Mesendoderm (in vitro differentiated cells): ENCODE measurements around the gene ZNFX1.

Source experiments
- DNase-seq: peaks from one replicate; pipeline ENCODE4 v3.0.0; 2013
- H2AK5ac ChIP-seq: 2 replicates; pipeline ENCODE4 v1.6.1; 2013; ENCODE audit warnings: low read length, inconsistent platforms
- H2BK120ac ChIP-seq: 2 replicates; pipeline ENCODE4 v1.6.1; 2013; ENCODE audit warnings: low read depth, mild to moderate bottlenecking, low read length, moderate library complexity, mixed read lengths
- H2BK15ac ChIP-seq: replicated peaks from 2 replicates; pipeline ENCODE4 v1.6.1; 2013; ENCODE audit warnings: low read depth, mild to moderate bottlenecking, moderate library complexity
- H2BK5ac ChIP-seq: 2 replicates; pipeline ENCODE4 v1.6.1; 2013; ENCODE audit warnings: low read length, inconsistent platforms
- H3K18ac ChIP-seq: 2 replicates; pipeline ENCODE4 v1.6.1; 2013; ENCODE audit warnings: mild to moderate bottlenecking, low read length, mixed read lengths
- H3K23ac ChIP-seq: one replicate; pipeline ENCODE4 v1.6.1; 2013; ENCODE audit warnings: low read length
- H3K27ac ChIP-seq: 2 replicates; pipeline ENCODE4 v1.5.1; 2013; ENCODE audit warnings: low read depth, mild to moderate bottlenecking, inconsistent platforms, low read length, moderate library complexity
- H3K27me3 ChIP-seq: 2 replicates; pipeline ENCODE4 v1.6.1; 2013; ENCODE audit warnings: low read length, control low read depth, mild to moderate bottlenecking, inconsistent platforms; ENCODE audit not compliant: insufficient read depth, poor library complexity
- H3K36me3 ChIP-seq: 2 replicates; pipeline ENCODE4 v1.6.1; 2013; ENCODE audit warnings: low read length, inconsistent platforms; ENCODE audit not compliant: control insufficient read depth, insufficient read depth
- H3K4ac ChIP-seq: one replicate; pipeline ENCODE4 v1.6.1; 2013; ENCODE audit warnings: low read depth, mild to moderate bottlenecking, low read length, moderate library complexity
- H3K4me1 ChIP-seq: 2 replicates; pipeline ENCODE4 v1.6.1; 2013; ENCODE audit warnings: low read depth, low read length, inconsistent platforms; ENCODE audit not compliant: control insufficient read depth
- H3K4me2 ChIP-seq: 2 replicates; pipeline ENCODE4 v1.6.1; 2013; ENCODE audit warnings: low read length
- H3K4me3 ChIP-seq: 2 replicates; pipeline ENCODE4 v1.5.1; 2013; ENCODE audit warnings: mild to moderate bottlenecking, low read length
- H3K56ac ChIP-seq: one replicate; pipeline ENCODE4 v1.6.1; 2013; ENCODE audit warnings: low read length
- H3K79me1 ChIP-seq: 2 replicates; pipeline ENCODE4 v1.6.1; 2013; ENCODE audit warnings: low read length, inconsistent platforms
- H3K79me2 ChIP-seq: 2 replicates; pipeline ENCODE4 v1.6.1; 2013; ENCODE audit warnings: mild to moderate bottlenecking, low read length; ENCODE audit not compliant: control insufficient read depth, insufficient read depth
- H3K9ac ChIP-seq: 2 replicates; pipeline ENCODE4 v1.6.1; 2013; ENCODE audit warnings: low read length, inconsistent platforms
- H4K5ac ChIP-seq: one replicate; pipeline ENCODE4 v1.6.1; 2013; ENCODE audit warnings: low read length
- H4K8ac ChIP-seq: one replicate; pipeline ENCODE4 v1.6.1; 2013; ENCODE audit warnings: low read depth, mild to moderate bottlenecking, control low read depth, low read length, moderate library complexity
- WGBS: extraction: QIAGEN DNeasy Blood & Tissue Kit; methylation state at CpG from one replicate; pipeline ENCODE4 v1.1.7; 2013; ENCODE audit warnings: low lambda C conversion rate, missing lambda C conversion rate; ENCODE audit not compliant: insufficient coverage; ENCODE audit errors: extremely low coverage; 5-methylcytosine and 5-hydroxymethylcytosine counted together

Gene ZNFX1

DNA sequence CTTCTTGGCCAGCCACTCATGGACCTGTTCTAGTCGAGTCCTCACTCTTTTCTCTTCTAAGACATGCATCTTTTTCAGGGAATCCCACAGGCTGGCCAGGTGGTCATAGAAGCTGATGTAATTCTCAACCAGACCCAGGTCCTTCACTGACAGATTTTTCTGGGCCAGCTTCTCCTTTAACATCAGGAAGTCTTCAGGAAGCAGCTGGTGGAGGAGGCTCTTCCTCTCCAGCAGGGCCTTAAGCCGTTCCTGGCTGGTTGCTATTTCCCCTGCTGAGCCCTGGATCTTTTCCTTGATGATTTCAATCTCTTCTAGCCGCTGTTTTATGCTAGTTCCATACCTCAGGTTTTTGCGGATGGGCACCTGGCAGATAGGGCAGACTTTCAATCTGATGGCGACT, 30.1 kb downstream of the ZNFX1 start:
- Histone ChIP-seq H4K5ac (no peak overlapping the region), H3K4me1 (no peaks in the 10 kb centered on the region), H3K27ac (no peak overlapping the region), H3K56ac (no peak overlapping the region), H3K27me3 (no peaks in the 10 kb centered on the region), H3K36me3 (peaks cover 16% of the 10 kb centered on the region), H3K79me2 (no peaks in the 10 kb centered on the region), H2BK120ac (no peak overlapping the region), H3K23ac (no peak overlapping the region), H2BK15ac (no peak overlapping the region), H2AK5ac (no peak overlapping the region), H4K8ac (no peak overlapping the region), H3K79me1 (no peaks in the 10 kb centered on the region), H3K4me3 (no peak overlapping the region), H3K4me2 (no peak overlapping the region), H3K18ac (no peak overlapping the region), H3K9ac (no peak overlapping the region), H3K4ac (no peak overlapping the region), H2BK5ac (no peak overlapping the region)
- no peak for DNase-seq
- no CpG with 5 or more reads among the region's 5 CpGs for WGBS

DNA sequence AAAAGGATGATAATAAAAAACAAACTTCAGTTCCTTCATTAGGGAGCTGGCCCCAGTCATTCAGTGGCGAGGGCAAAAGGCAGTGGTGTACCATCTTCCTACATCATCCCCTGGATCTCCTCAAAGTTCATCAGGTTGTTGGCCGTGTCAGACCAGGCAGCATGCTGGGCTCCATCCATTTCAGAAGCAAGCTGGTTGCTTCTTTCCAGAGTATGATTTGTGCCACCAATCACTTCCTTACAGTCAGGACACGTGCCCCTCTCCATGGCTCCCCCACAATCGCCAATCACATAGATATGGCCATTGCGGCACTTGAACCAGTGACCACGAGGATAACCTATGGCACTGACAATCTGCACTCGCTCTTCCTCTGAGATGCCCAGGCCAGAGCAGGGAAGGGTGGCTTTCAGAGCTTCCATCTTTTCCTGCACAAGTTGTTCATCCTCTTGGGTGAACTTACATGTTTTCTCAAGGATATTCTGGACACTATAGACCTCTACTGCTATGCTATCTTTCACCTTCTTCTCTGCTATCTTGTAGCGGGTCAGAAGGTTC, 30.6 kb downstream of the ZNFX1 start:
- peaks cover 18% of the 10 kb centered on the region for H3K36me3 ChIP-seq
- no peak overlapping the region for H4K8ac ChIP-seq
- no peak overlapping the region for H3K56ac ChIP-seq
- WGBS = no CpG with 5 or more reads among the region's 8 CpGs
- no peaks in the 10 kb centered on the region for H3K79me2 ChIP-seq
- no peak overlapping the region for H3K4me2 ChIP-seq
- no peak overlapping the region for H3K23ac ChIP-seq
- no peaks in the 10 kb centered on the region for H3K4me1 ChIP-seq
- no peak overlapping the region for H3K27ac ChIP-seq
- H3K4ac ChIP-seq = no peak overlapping the region
- no peak for DNase-seq
- no peak overlapping the region for H3K4me3 ChIP-seq
- no peak overlapping the region for H4K5ac ChIP-seq
- H3K79me1 ChIP-seq = no peaks in the 10 kb centered on the region
- no peaks in the 10 kb centered on the region for H3K27me3 ChIP-seq
- H3K18ac ChIP-seq = no peak overlapping the region
- no peak overlapping the region for H2BK120ac ChIP-seq
- H3K9ac ChIP-seq = no peak overlapping the region
- no peak overlapping the region for H2BK15ac ChIP-seq
- no peak overlapping the region for H2AK5ac ChIP-seq
- no peak overlapping the region for H2BK5ac ChIP-seq

DNA sequence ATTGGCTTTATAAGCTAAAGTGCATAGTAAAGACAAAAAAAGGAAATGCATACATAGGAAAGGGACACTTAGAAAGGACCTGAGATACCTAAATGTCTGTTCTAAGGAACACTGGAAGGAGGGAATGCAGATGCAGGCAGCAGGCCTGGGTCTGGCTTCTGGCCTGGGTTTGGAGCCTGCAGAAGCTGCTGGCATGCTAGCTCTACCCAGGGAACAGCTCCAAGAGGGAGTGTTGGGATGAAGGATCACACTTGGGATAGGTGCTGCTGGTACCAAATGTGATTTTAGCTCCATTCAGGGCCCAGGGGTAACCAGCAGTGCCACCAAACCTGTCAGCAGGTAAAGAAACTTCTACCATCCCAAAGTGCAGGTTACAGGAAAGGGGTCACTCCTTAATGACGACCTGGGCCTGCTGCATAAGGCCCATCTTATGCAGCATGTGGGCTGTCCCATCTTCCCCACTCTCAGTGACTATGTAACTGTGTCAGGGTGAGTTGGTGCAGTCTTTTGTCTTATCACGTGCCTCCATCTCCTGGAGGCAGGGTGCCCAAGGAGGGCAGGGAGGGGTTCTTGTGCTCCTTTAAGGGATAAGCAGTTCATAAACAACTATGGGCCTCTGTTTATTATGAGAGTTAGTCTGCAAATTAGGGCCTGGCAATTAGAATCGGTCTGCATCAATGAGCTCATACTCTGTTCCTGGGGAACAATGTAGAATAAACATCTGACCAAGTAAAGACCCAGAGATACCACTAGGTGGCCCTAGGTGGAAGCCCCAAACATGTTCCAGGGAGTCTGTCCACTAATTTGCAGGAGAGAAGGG, 31.7 kb downstream of the ZNFX1 start:
- Histone ChIP-seq H3K56ac (no peak overlapping the region), H3K4me3 (no peak overlapping the region), H2BK15ac (no peak overlapping the region), H3K23ac (no peak overlapping the region), H3K27me3 (no peaks in the 10 kb centered on the region), H3K36me3 (peaks cover 22% of the 10 kb centered on the region), H3K18ac (no peak overlapping the region), H3K79me1 (no peaks in the 10 kb centered on the region), H3K27ac (no peak overlapping the region), H4K8ac (no peak overlapping the region), H4K5ac (no peak overlapping the region), H3K4ac (no peak overlapping the region), H3K79me2 (no peaks in the 10 kb centered on the region), H3K4me2 (no peak overlapping the region), H2BK5ac (no peak overlapping the region), H2BK120ac (no peak overlapping the region), H3K9ac (no peak overlapping the region), H3K4me1 (no peaks in the 10 kb centered on the region), H2AK5ac (no peak overlapping the region)
- WGBS = no CpG with 5 or more reads among the region's 3 CpGs
- DNase-seq = peak; percentile 67

DNA sequence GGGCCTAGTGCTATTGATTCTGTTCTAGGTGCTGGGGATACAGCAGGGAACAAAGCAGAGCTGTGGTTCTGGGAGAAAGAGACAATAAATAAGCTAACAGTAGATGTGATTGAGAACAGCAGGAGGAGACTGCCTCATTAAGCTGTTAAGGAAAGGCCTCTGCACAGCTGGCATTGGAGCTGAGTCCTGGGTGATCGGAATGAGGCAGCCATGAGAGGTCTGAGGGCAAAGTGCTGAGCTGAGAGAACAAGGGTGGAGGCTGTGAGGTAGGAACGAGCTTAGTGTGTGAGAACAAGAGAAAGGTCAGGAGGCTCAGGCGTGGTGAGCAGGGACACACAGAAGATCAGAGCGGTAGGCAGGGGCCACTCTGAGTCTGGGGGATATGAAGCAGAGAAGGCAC, 40.3 kb downstream of the ZNFX1 start:
- H3K56ac ChIP-seq = no peak overlapping the region
- no peak overlapping the region for H3K23ac ChIP-seq

DNA sequence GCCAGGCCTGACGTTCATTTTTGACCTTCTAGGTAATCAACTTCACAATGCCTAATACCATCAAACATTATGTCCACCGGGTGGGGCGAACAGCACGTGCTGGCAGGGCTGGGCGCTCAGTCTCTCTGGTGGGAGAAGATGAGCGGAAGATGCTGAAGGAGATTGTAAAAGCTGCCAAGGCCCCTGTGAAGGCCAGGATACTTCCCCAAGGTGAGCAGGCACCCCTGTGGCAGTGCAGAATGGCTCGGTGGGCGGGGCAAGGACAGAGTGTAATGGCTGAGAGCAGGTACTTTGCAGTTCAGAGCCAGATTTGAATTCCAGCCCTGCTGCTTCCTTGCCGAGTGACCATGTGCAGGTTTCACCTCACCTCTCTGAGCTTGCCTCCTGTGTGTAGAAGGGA, 41.6 kb downstream of the ZNFX1 start:
- H3K18ac ChIP-seq = no peak overlapping the region
- H2BK5ac ChIP-seq = no peak overlapping the region
- no peak overlapping the region for H3K27ac ChIP-seq
- H2BK120ac ChIP-seq = no peak overlapping the region
- no peak overlapping the region for H3K4me3 ChIP-seq
- H2AK5ac ChIP-seq = no peak overlapping the region
- H4K5ac ChIP-seq = no peak overlapping the region
- no peak overlapping the region for H3K56ac ChIP-seq
- DNase-seq = no peak
- WGBS = no CpG with 5 or more reads among the region's 9 CpGs
- H3K36me3 ChIP-seq = peaks cover 23% of the 10 kb centered on the region
- H3K27me3 ChIP-seq = no peaks in the 10 kb centered on the region
- H3K4me2 ChIP-seq = no peak overlapping the region
- H4K8ac ChIP-seq = no peak overlapping the region
- no peak overlapping the region for H3K9ac ChIP-seq
- H2BK15ac ChIP-seq = no peak overlapping the region
- H3K79me1 ChIP-seq = peaks cover 2% of the 10 kb centered on the region
- no peak overlapping the region for H3K4ac ChIP-seq
- no peaks in the 10 kb centered on the region for H3K79me2 ChIP-seq
- H3K23ac ChIP-seq = no peak overlapping the region
- H3K4me1 ChIP-seq = no peaks in the 10 kb centered on the region

More for the DNA sequence above, 40.3 kb downstream of the ZNFX1 start:
- Histone ChIP-seq H2BK120ac (no peak overlapping the region), H3K36me3 (peaks cover 30% of the 10 kb centered on the region), H3K18ac (no peak overlapping the region), H3K27me3 (no peaks in the 10 kb centered on the region), H2BK5ac (no peak overlapping the region), H3K27ac (no peak overlapping the region), H3K79me2 (no peaks in the 10 kb centered on the region), H3K4ac (no peak overlapping the region), H2BK15ac (no peak overlapping the region), H3K9ac (no peak overlapping the region), H3K4me3 (no peak overlapping the region), H3K4me2 (no peak overlapping the region), H2AK5ac (no peak overlapping the region), H3K4me1 (no peaks in the 10 kb centered on the region), H4K8ac (no peak overlapping the region), H3K79me1 (peaks cover 2% of the 10 kb centered on the region), H4K5ac (no peak overlapping the region)
- no peak for DNase-seq
- no CpG with 5 or more reads among the region's 4 CpGs for WGBS
